Suprapubic skin (tissue), 4 donors: ENCODE data around the gene SURF1. TPM values are rescaled to one million over a fixed set of nuclear protein-coding genes. Genes with fewer than 3 reads are reported as not detected.

Source experiments
- DNase-seq, 2 donors: peaks; one replicate each; pipeline ENCODE4 v3.0.0-alpha.2; 2019; ENCODE audit warnings: low spot score in 2 of 2
- H3K27ac ChIP-seq: fragments of 200-600 bp; sonication (generic); one replicate; pipeline ENCODE4 v1.5.1; 2019
- H3K27me3 ChIP-seq: fragments of 200-600 bp; sonication (generic); one replicate; pipeline ENCODE4 v1.5.1; 2019
- H3K36me3 ChIP-seq: fragments of 200-600 bp; sonication (generic); one replicate; pipeline ENCODE4 v1.5.1; 2019
- H3K4me1 ChIP-seq: fragments of 200-600 bp; sonication (generic); one replicate; pipeline ENCODE4 v1.5.1; 2019
- H3K4me3 ChIP-seq: fragments of 200-600 bp; sonication (generic); one replicate; pipeline ENCODE4 v1.5.1; 2019; ENCODE audit warnings: mild to moderate bottlenecking
- H3K9me3 ChIP-seq: fragments of 200-600 bp; sonication (generic); one replicate; pipeline ENCODE4 v1.5.1; 2019
- EP300 ChIP-seq: sonication (generic); formaldehyde crosslinking; IDR thresholded peaks from one replicate; pipeline ENCODE4 v1.6.1; 2017; ENCODE audit warnings: antibody characterized with exemption
- POLR2A ChIP-seq, 2 donors: fragments of 450-650 bp; IDR thresholded peaks; one replicate each; pipeline ENCODE4 v1.6.1; 2017; ENCODE audit warnings: antibody characterized with exemption in 2 of 2, mild to moderate bottlenecking in 2 of 2, moderate library complexity in 2 of 2
- POLR2AphosphoS5 ChIP-seq, 3 donors: sonication (generic); formaldehyde crosslinking; IDR thresholded peaks; one replicate each; pipeline ENCODE4 v1.6.1; 2017; ENCODE audit warnings: antibody characterized with exemption in 3 of 3
- WGBS: methylation state at CpG from one replicate; pipeline ENCODE4 v1.1.5; 2018; 5-methylcytosine and 5-hydroxymethylcytosine counted together
- total RNA-seq, 4 donors: library from RNA; depleted of rRNA; stranded (reverse); fragments of >200 nt; gene quantifications; one replicate each; pipeline ENCODE4 v1.1.0, GENCODE V29; 2016
- TF ChIP-seq, protein P1 (sequence below), 2 donors: fragments of 200-600 bp in 1 of 2; fragments of 450-650 bp in 1 of 2; sonication (generic) in 1 of 2; IDR thresholded peaks; one replicate each; pipeline ENCODE4 v1.5.1; 2016 to 2019; ENCODE audit warnings: antibody characterized with exemption in 2 of 2, mild to moderate bottlenecking in 1 of 2, moderate library complexity in 1 of 2

SURF1 gene
- total RNA-seq, 4 donors from 2014 or later, result 29.1 to 45.0 (median 33.4) TPM

- H3K27ac ChIP-seq, result no peak overlapping the region
- no peaks in the 10 kb centered on the region for H3K9me3 ChIP-seq
- 71% methylated on average over 8 of the region's 8 CpGs for WGBS
- peaks cover 47% of the 10 kb centered on the region for H3K36me3 ChIP-seq
- no peak overlapping the region for H3K4me3 ChIP-seq
- peaks cover 51% of the 10 kb centered on the region for H3K4me1 ChIP-seq
- H3K27me3 ChIP-seq, result no peaks in the 10 kb centered on the region
- no peak for TF ChIP-seq POLR2A (IDR thresholded peaks at IDR 0.05)
- DNase-seq, result no peak
Measured at GRCh38 chr9:133352635-133353340, 3.5 kb downstream of the SURF1 start.

- H3K4me3 ChIP-seq, result no peak overlapping the region
- no peak for DNase-seq
- WGBS, result 82% methylated on average over 14 of the region's 14 CpGs
- no peaks in the 10 kb centered on the region for H3K9me3 ChIP-seq
- no peaks in the 10 kb centered on the region for H3K27me3 ChIP-seq
- peaks cover 47% of the 10 kb centered on the region for H3K4me1 ChIP-seq
- no peak overlapping the region for H3K27ac ChIP-seq
- no peak for TF ChIP-seq EP300
- no peak for TF ChIP-seq POLR2AphosphoS5 (IDR thresholded peaks at IDR 0.05)
- no peak for TF ChIP-seq POLR2A (IDR thresholded peaks at IDR 0.05)
- TF ChIP-seq, protein P1, sequence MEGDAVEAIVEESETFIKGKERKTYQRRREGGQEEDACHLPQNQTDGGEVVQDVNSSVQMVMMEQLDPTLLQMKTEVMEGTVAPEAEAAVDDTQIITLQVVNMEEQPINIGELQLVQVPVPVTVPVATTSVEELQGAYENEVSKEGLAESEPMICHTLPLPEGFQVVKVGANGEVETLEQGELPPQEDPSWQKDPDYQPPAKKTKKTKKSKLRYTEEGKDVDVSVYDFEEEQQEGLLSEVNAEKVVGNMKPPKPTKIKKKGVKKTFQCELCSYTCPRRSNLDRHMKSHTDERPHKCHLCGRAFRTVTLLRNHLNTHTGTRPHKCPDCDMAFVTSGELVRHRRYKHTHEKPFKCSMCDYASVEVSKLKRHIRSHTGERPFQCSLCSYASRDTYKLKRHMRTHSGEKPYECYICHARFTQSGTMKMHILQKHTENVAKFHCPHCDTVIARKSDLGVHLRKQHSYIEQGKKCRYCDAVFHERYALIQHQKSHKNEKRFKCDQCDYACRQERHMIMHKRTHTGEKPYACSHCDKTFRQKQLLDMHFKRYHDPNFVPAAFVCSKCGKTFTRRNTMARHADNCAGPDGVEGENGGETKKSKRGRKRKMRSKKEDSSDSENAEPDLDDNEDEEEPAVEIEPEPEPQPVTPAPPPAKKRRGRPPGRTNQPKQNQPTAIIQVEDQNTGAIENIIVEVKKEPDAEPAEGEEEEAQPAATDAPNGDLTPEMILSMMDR (IDR thresholded peaks at IDR 0.05), result peak in 1 of 2 donors; percentile 17
- peaks cover 47% of the 10 kb centered on the region for H3K36me3 ChIP-seq
Measured at GRCh38 chr9:133351908-133352634, 4.2 kb downstream of the SURF1 start.

DNA sequence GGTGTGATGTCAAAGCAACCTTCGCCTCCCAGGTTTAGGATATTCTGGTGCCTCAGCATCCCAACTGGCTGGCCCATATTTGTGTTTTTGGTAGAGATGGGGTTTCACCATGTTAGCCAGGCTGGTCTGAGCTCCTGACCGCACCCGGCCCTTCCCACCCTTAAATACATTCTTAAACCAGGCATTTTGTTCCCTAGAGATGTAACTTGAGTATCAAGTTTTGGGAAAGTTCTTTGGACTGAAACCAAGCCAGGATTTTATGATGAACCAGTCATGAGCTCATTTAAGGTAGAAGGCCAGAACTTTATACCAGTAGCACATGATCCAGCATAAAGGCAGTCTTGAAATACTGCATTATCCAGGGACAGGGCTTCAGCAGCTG, 4.8 kb downstream of the SURF1 start:
- Histone ChIP-seq H3K27ac (no peak overlapping the region), H3K4me3 (no peak overlapping the region), H3K36me3 (peaks cover 47% of the 10 kb centered on the region), H3K4me1 (peaks cover 49% of the 10 kb centered on the region), H3K27me3 (no peaks in the 10 kb centered on the region), H3K9me3 (no peaks in the 10 kb centered on the region)
- DNase-seq, result no peak
- whole genome bisulfite sequencing, result 73% methylated on average over 3 of the region's 3 CpGs
- TF ChIP-seq, protein P1 (IDR thresholded peaks at IDR 0.05), result no peak
- TF ChIP-seq POLR2AphosphoS5 (IDR thresholded peaks at IDR 0.05) (no peak), POLR2A (IDR thresholded peaks at IDR 0.05) (no peak), EP300 (no peak)

- Histone ChIP-seq H3K9me3 (no peaks in the 10 kb centered on the region), H3K4me1 (peaks cover 50% of the 10 kb centered on the region), H3K27ac (no peak overlapping the region), H3K27me3 (no peaks in the 10 kb centered on the region), H3K4me3 (no peak overlapping the region), H3K36me3 (peaks cover 53% of the 10 kb centered on the region)
- TF ChIP-seq, protein P1 (IDR thresholded peaks at IDR 0.05), result no peak
- TF ChIP-seq POLR2A (IDR thresholded peaks at IDR 0.05) (no peak), EP300 (no peak), POLR2AphosphoS5 (IDR thresholded peaks at IDR 0.05) (no peak)
- WGBS, result 78% methylated on average over 15 of the region's 15 CpGs
- DNase-seq, result no peak
Measured at GRCh38 chr9:133349965-133350616, 6.2 kb downstream of the SURF1 start.

GRCh38 chr9:133348718-133349573, 7.3 kb downstream of the SURF1 start:
- Histone ChIP-seq H3K36me3 (peaks cover 60% of the 10 kb centered on the region), H3K27ac (peak overlapping the region; percentile 94), H3K4me3 (peak overlapping the region; percentile 97), H3K4me1 (peaks cover 41% of the 10 kb centered on the region), H3K27me3 (no peaks in the 10 kb centered on the region), H3K9me3 (no peaks in the 10 kb centered on the region)
- no peak for DNase-seq
- TF ChIP-seq POLR2AphosphoS5 (IDR thresholded peaks at IDR 0.05) (no peak), POLR2A (IDR thresholded peaks at IDR 0.05) (no peak)
- 15% methylated on average over 25 of the region's 25 CpGs for WGBS
